ENCODE measurements around the gene CTBP1.

Gene CTBP1

DNA sequence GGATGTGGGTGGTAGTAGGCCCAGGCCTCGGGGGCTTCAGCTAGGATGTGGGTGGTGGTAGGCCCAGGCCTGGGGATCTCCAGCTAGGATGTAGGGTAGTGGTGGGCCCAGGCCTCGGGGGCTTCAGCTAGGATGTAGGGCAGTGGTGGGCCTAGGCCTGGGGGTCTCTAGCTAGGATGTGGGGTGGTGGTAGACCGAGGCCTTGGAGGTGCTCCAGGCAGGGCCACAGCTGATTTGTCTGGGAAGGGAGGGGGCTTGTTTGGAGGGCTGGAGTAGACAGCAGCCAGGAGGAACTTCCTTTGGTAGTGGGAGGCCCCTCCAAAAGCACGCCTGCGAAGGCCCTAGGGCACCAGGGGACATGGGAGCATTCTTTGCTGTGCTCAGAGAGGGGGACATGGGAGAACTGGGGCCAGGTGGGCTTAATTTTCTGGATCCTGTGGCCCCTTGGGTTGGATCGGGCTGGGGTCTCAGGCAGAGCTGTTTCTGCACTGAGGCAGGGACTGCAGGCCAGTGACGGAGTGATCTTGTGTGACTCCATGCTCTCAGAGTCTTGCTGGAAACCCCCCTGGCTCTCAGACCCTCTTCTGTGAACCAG is 73.2 kb downstream of the CTBP1 start:
- DNase-seq (ENCODE audit: low read depth, low spot score), result no peak

DNA sequence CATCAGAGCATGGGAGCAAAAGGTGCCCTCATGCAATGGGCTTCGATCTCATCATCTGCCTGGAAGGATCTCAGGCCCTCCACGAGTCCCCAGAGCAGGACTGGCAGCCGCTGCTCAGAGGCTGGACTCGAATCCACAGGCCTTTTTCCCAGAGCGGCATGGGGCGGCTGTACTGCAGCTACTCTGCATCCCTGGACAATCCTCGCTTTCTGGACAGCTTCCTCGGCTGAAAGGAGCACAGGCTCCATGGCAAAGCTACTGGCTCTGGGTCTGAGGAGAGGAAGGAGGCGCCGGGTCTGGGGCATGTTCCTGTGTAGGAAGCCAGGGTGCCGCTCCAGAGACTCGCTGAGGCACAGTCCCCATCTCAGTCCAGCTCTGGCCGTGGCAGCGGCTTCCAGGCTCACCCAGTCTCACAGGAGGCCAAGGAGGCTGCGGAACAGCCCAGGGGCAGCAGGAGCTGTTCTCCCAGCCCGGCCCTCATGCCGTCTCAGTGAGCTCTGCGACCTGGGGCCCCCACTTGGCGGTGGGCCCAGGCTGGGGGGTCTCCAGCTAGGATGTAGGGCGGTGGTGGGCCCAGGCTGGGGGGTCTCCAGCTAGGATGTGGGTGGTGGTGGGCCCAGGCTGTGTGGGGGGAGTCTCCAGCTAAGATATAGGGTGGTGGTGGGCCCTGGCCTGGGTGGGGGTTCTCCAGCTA is 73.8 kb downstream of the CTBP1 start:
- DNase-seq (ENCODE audit: low read depth, low spot score), result no peak

- DNase-seq (ENCODE audit: low read depth, low spot score), result no peak
Measured at GRCh38 chr4:1172971-1173757, 75.8 kb downstream of the CTBP1 start.

DNA sequence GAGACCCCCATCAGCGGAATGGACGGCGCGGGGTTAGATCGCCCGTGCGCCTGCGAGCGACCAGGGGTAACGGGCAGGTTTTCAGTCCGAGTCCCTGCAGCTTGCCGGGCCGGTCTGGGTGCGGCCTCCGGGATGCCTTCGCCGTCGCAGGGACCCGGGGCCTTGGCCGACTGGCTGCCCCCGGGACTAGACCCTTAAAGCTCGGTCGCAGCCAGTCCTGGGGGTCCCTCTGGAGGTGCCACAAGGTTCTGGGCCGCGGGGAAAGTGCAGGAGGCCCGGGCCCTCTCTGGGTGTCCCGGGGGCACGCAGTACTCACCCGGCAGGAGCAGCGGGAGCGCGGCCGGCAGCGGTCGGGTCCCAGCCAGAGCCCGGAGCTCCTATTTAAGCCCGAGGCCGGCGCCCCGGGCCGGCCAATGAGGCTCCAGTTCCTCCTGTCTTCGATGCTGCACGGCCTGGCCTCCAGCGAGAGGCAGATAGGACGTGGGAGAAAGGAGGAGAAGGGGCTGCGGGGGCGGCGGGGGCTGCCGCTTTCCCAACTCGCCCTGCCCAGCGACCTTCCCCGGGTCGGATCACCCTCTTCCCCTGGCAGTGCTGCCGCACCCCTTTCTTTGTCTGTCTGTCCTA is 76.6 kb downstream of the CTBP1 start, which contains the start of gene SPON2:
Gene SPON2, minus strand, starts transcription at position 356 of the 624 bp plus-strand sequence.
- DNase-seq (ENCODE audit: low read depth, low spot score), result no peak

DNA sequence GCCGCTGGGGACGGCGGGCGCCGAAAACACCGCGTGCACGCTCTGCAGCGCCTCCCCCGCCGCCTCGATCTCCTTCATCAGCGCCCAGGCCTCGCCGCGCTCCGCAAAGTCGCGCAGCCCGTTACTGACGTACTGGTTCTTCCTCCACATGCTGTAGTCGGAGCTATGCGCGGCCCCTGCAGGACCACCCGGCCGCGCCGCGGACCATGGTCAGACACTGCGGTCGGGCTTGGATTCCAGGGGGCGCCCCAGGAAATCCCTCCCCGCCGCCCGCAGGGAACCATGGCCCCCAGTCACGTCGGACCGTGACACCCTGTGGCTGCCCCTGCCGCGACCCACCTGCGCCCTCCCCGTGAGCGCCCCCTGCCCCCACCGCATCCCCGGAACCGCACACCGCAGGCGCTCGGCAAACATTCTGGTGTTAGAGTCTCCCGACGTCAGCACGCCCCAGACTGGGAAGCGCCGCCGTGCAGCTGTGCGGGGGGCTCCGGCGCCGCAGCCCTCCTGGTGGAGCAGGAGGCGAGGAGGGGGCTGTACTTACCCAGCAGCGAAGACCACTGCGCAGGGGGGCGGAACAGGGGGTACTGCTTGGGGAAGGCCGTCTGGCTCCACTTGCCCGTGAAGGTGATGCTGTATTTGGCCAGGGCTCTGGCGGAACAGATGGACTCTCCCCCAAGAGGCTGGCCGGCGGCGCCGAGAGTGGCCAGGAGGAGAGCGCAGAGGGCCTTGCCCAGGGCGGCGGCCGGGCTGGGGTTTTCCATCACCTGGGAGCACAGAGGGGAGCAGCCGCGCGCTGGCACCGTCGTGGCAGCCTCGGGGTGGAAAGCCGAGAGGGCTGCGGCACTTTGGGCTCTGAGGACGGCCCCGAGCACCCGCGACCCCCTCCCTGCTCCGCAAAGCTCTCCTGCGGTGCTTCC is 77.4 kb downstream of the CTBP1 start:
- no peak for DNase-seq (ENCODE audit: low read depth, low spot score)

- DNase-seq (ENCODE audit: low read depth, low spot score), result no peak
Measured at GRCh38 chr4:1170976-1171310, 78.0 kb downstream of the CTBP1 start.

- no peak for DNase-seq (ENCODE audit: low read depth, low spot score)
Measured at GRCh38 chr4:1170156-1170975, 78.6 kb downstream of the CTBP1 start.

DNA sequence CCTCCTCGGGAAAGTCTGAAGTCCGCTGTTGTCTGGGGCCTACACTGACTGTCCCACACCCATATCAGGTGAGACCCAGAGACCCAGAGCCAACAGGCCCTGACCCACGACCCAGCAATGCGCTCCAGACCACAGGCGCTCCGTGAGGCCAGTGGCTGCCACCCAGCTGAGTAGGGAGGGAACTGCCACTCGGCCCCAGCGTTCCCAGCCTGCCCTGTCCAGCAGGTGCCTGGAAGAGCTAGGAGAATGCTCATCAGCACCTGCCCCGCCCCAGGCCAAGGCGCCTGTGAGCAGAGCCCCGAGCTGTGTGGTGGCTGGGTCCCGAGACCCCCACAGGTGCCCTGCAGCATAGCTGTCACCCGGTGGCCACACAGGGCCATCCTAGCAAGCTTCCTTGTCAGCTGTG is 79.2 kb downstream of the CTBP1 start:
- no peak for DNase-seq (ENCODE audit: low read depth, low spot score)

- DNase-seq (ENCODE audit: low read depth, low spot score), result no peak
Measured at GRCh38 chr4:1169171-1169671, 79.7 kb downstream of the CTBP1 start.

DNA sequence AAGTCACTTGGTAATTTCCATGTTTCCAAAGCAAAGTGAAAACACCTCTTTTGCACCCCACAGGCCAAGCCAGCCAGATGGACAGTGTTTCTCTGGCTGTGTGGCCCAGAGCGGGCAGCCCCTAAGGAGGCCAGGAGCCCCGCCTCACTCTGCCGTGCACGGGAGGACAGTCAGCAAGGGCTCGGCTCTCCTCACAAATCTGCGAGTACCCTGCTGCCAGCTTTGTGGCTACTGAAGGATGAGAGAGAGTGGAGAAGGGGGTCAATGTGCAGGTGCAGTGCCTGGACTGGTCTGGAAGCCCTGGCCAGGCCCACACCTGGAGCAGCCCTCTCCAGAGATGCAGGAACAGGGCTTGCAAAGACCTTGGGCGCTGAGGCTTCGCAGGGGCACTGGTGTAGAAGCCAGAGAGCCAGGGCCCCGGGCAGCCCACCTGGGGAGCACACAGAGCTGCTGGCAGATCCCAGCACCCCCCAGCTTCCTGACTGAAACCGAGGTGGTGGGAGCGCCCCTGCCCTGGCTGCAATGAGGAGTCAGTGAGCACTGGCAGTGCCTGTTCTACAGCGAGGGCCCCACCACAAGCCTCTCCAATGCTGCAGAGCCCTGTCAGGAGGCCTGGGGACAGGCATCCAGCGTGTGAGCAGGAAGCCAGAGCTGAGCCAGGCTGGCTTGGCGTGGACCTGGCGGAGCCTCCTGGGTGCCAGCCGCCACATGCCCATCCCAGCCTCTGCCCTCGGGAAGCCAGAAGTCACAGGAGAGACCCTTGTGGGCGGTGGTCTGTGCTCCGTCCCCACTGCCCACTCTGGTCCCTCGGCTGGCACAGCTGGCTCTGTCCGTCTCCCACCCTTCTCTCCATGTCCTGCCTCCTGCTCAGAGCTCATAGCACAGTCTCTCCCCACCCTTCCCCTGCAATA is 80.5 kb downstream of the CTBP1 start:
- DNase-seq (ENCODE audit: low read depth, low spot score), result no peak

GRCh38 chr4:1167244-1167949 is 81.5 kb downstream of the CTBP1 start:
- peak; percentile 85 for DNase-seq (ENCODE audit: low read depth, low spot score)

GRCh38 chr4:1166509-1167243 is 82.3 kb downstream of the CTBP1 start:
- DNase-seq (ENCODE audit: low read depth, low spot score), result no peak

DNA sequence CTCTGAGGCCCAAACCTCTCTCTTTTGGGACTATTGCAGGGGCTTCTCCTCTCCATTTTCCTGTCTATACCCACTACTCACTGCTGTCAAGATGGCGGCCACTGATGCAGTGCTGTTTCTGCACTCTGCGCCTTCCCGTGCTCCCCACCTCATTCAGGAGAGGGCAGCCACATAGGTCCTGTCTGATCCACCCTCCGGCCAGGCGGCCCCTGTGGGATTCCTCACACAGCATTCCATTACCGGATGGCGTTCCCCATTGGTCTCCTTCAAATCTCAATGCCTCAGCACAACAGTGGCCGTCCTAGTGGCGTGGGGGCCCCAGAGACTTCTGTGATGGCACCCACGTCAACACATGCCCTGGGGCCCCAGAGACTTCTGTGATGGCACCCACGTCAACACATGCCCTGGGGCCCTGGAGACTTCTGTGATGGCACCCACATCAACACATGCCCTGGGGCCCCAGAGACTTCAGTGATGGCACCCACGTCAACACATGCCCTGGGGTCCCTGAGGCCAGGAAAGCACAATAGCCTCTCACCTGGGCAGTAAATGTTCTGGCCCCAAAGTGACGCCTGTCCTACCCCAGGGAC is 83.9 kb downstream of the CTBP1 start:
- no peak for DNase-seq (ENCODE audit: low read depth, low spot score)

- DNase-seq (ENCODE audit: low read depth, low spot score), result no peak
Measured at GRCh38 chr4:1164444-1164843, 84.5 kb downstream of the CTBP1 start.

GRCh38 chr4:1164040-1164439 is 84.9 kb downstream of the CTBP1 start:
- no peak for DNase-seq (ENCODE audit: low read depth, low spot score)

All from iPS DF 19.7 (cell line).